ENCODE results near the gene TRAF2.

- TF ChIP-seq CTCF (IDR thresholded peaks at IDR 0.05) (no peak), POLR2A (IDR thresholded peaks at IDR 0.05) (no peak)
These were observed 67.5 kb downstream of the TRAF2 start for GRCh38 chr9:136953771-136954269.

Data from right lobe of liver (tissue), 4 donors.